Stimulated activated CD8-positive, alpha-beta memory T cell treated with anti-CD3 and anti-CD28 coated beads, Interleukin-7, amount 100 ng/mL, for 24 hours (primary cell): ENCODE measurements around the gene ZNF311.
"Not testable (repeated sequence)": the region's sequence is repeated elsewhere in the genome, so short reads cannot be mapped to it uniquely, and the experiment has no call there.

Experiments used
- DNase-seq: peaks from one replicate; pipeline ENCODE4 v3.0.0-alpha.2; 2020; ENCODE audit warnings: low read depth

The ZNF311 gene

GRCh38 chr6:28982476-28983266 is 22.4 kb downstream of the ZNF311 start:
- no peak for DNase-seq

DNA sequence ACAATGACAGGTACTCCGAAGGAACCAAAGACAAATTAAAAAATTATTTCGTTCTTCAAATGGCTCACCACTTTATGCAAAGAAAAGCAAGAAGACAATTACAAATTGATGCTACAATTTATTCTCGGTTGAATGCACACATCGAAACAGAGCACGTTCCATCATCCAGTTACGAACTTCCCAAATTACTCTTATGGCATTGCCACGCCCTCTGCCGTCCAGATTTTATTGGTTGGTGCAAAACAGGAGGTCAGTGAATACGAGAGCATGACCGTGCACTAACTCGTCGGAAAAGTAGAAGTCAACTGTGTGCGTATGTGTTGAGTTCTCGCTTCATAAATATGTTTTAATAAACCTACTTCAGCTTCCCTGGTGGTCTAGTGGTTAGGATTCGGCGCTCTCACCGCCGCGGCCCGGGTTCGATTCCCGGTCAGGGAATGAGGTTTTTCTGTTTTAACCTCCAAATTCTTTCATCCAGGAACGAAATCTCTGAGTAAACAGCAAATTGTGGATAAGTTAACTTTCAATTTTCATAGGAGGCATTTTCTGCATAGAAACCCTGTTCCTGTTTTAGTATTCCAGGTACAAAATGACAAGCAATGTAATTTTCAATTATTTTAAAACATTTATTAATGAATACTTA is 23.2 kb downstream of the ZNF311 start:
- peak; percentile 61 for DNase-seq

GRCh38 chr6:28981431-28981832 is 23.7 kb downstream of the ZNF311 start:
- DNase-seq = peak; percentile 68

- DNase-seq = no peak
Observed at GRCh38 chr6:28980852-28981430, 24.2 kb downstream of the ZNF311 start.

GRCh38 chr6:28980137-28980851 is 24.8 kb downstream of the ZNF311 start:
- DNase-seq = no peak

GRCh38 chr6:28979679-28980078 is 25.4 kb downstream of the ZNF311 start:
- no peak for DNase-seq

DNA sequence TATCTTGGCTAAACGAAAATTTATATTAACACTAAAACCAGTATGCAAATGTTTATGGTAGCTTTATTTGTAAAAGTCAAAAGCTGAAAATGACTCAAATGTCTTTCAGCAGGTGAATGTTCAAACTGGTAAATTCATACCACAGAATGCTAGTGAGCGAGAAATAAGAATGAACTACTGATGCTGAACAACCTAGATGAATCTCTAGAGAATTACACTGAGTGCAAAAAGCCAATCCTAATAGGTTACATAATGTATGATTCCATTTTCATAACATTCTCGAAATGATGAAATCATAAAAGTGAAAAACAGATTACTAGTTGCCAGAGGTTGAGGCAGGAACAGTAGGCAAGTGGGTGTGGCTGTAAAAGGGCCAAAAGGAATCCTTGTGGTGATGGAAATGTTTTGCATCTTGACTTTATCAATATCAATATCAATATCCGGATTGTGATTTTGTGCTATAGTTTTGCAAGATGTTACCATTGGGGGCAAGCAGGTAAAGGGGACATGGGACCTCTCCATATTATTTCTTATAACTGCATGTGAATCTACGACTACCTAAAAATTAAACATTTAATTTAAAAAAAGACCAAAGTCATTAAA is 26.1 kb downstream of the ZNF311 start:
- DNase-seq = no peak

DNA sequence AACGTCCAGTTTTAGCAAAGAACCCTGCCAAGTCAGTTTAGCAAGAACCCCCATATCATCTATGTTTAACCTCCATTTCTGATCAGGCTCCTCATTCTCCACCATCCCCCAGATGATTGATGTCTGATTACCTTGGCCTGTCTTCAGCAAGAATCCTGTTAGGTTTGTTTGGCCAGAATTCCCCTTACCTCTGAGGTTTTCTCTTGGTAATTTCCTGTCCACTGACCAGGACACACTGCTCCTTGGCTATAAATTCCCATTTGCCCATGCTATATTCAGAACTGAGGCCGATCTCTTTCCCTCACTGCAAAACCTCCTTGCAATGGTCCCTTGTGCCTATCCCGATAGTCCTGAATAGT is 27.0 kb downstream of the ZNF311 start:
- no peak for DNase-seq

GRCh38 chr6:28977341-28978132 is 27.6 kb downstream of the ZNF311 start:
- no peak for DNase-seq

GRCh38 chr6:28976677-28977076 is 28.4 kb downstream of the ZNF311 start:
- DNase-seq = no peak

GRCh38 chr6:28974505-28974904 is 30.6 kb downstream of the ZNF311 start:
- DNase-seq = no peak

DNA sequence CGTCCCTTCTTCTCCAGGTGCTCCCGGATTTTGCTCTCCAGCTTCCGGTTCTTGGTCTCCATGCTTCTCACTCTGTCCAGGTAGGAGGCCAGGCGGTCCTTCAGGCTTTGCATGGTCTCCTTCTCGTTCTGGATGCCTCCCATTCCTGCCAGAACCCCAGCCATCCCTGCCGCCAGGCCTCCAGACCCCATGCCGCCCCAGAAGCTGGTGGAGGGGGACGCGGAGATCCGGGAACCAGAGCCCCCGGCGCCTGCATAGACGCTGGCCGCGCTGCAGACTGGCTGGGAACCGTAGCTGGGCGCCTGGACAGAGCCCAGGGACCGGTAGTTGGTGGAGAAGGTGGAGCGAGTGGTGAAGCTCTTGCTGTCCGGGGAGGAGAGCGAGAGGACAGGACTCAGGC is 35.1 kb downstream of the ZNF311 start:
- not testable (repeated sequence) for DNase-seq

DNA sequence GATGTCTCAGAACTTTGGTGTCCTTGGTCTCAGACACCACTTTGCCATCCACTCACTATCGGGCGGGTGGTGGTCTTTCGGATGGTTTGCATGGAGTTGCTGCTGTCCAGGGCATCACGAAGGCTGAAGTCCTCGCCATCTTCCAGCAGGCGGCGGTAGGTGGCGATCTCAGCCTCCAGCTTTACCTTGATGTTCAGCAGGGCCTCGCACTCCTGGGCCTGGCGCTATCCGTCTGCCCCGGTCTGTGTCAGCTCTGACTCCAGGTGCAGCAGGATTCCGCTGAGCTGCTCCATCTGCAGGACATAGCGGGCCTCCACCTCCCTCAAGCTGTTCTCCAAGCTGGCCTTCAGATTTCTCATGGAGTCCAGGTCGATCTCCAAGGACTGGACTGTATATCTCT is 36.0 kb downstream of the ZNF311 start:
- DNase-seq = no peak

GRCh38 chr6:28968476-28968875 is 36.6 kb downstream of the ZNF311 start:
- no peak for DNase-seq

DNA sequence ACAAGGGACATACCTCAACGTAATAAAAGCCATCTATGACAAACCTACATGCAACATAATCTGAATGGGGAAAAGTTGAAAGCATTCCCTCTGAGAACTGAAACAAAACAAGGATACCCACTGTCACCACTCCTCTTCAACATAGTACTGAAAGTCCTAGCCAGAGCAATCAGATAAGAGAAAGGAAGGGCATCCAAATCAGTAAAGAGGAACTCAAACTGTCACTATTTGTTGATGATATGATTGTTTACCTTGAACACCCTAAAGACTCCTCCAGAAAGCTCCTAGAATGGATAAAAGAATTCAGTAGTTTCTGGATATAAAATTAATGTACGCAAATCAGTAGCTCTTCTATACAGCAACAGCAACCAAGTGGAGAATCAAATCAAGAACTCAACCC is 39.4 kb downstream of the ZNF311 start:
- no peak for DNase-seq

GRCh38 chr6:28960846-28961500 is 44.1 kb downstream of the ZNF311 start:
- no peak for DNase-seq

GRCh38 chr6:28958561-28959243 is 46.4 kb downstream of the ZNF311 start:
- not testable (repeated sequence) for DNase-seq

- DNase-seq = not testable (repeated sequence)
Observed at GRCh38 chr6:28957795-28958314, 47.3 kb downstream of the ZNF311 start.

GRCh38 chr6:28956331-28956730 is 48.8 kb downstream of the ZNF311 start:
- no peak for DNase-seq
